Natural killer cell (primary cell): ENCODE results near the gene RAB20. TPM values are rescaled to one million over a fixed set of nuclear protein-coding genes. Genes with fewer than 3 reads are reported as not detected.
A peak's percentile ranks its signal among the peaks of the same experiment; 100 is the strongest.

Experiments used
- ATAC-seq, 3 donors: fragments of 150-1000 bp in 2 of 3; fragments of 200-7000 bp in 1 of 3; cut with Tn5 transposase; 1 replicate in 1 of 3; 2 replicates in 2 of 3; pipeline ENCODE4 v1.10.0; 2021; ENCODE audit warnings: mild to moderate bottlenecking in 2 of 3, moderate library complexity in 2 of 3
- DNase-seq, 2 donors: peaks; one replicate each; pipeline versions ENCODE4 v3.0.0 to v3.0.0-alpha.2; 2013 to 2021; ENCODE audit warnings: mixed read lengths in 1 of 2
- H3K27ac ChIP-seq: one replicate; pipeline ENCODE4 v1.5.1; 2013; ENCODE audit warnings: mild to moderate bottlenecking, low read length
- H3K27me3 ChIP-seq: one replicate; pipeline ENCODE4 v1.6.1; 2013; ENCODE audit warnings: low read length; ENCODE audit not compliant: control insufficient read depth, insufficient read depth
- H3K36me3 ChIP-seq: one replicate; pipeline ENCODE4 v1.6.1; 2013; ENCODE audit warnings: low read length; ENCODE audit not compliant: control insufficient read depth, insufficient read depth
- H3K4me1 ChIP-seq: one replicate; pipeline ENCODE4 v1.6.1; 2013; ENCODE audit warnings: low read length; ENCODE audit not compliant: control insufficient read depth, insufficient read depth
- H3K4me3 ChIP-seq: one replicate; pipeline ENCODE4 v1.5.1; 2013; ENCODE audit warnings: low read length
- H3K9me3 ChIP-seq: one replicate; pipeline ENCODE4 v1.6.1; 2013; ENCODE audit warnings: low read length; ENCODE audit not compliant: control insufficient read depth, insufficient read depth
- H3K27ac Mint-ChIP-seq, 2 donors: one replicate each; pipeline ENCODE4 v1.8.0; 2022; ENCODE audit warnings: mild to moderate bottlenecking in 2 of 2, mixed read lengths in 2 of 2, moderate library complexity in 1 of 2
- H3K27me3 Mint-ChIP-seq, 2 donors: one replicate each; pipeline ENCODE4 v1.8.0; 2022; ENCODE audit warnings: low read depth in 2 of 2, mixed read lengths in 2 of 2
- H3K36me3 Mint-ChIP-seq: one replicate; pipeline ENCODE4 v1.8.0; 2022; ENCODE audit warnings: mixed read lengths
- H3K4me1 Mint-ChIP-seq, 2 donors: one replicate each; pipeline ENCODE4 v1.8.0; 2022; ENCODE audit warnings: mixed read lengths in 2 of 2
- H3K4me3 Mint-ChIP-seq: one replicate; pipeline ENCODE4 v1.8.0; 2022; ENCODE audit warnings: mild to moderate bottlenecking, moderate library complexity, mixed read lengths
- H3K9me3 Mint-ChIP-seq, 2 donors: one replicate each; pipeline ENCODE4 v1.8.0; 2022; ENCODE audit warnings: mixed read lengths in 2 of 2
- WGBS: methylation state at CpG from one replicate; pipeline ENCODE4 v1.1.7; 2013; ENCODE audit warnings: missing lambda C conversion rate; ENCODE audit not compliant: insufficient coverage; 5-methylcytosine and 5-hydroxymethylcytosine counted together
- intact Hi-C: fragments of 100-400 bp; cut with micrococcal nuclease; formaldehyde crosslinking; loops from one replicate; pipeline ENCODE4 v1.14.2; 2022
- total RNA-seq, 4 donors: library from RNA; stranded (reverse); fragments of 120-200 nt in 1 of 4; gene quantifications; one replicate each; pipeline versions ENCODE4 v1.2.3 to v1.2.4, GENCODE V29; 2013 to 2022
- TF ChIP-seq, protein P1 (sequence below): fragments of 200-600 bp; IDR thresholded peaks from one replicate; pipeline ENCODE4 v1.8.0; 2022; ENCODE audit warnings: antibody characterized with exemption

RAB20 gene
- total RNA-seq, 3 donors from 2014 or later (not counting 1 experiment from before 2014, with no cell fraction given), result 1.0 to 3.3 (median 1.2) TPM

- peaks cover 15 to 17% of the 10 kb centered on the region in 2 donors for H3K27me3 Mint-ChIP-seq
- no peak overlapping the region for H3K27ac Mint-ChIP-seq
- intact Hi-C loops, result no loop called here
- 93% methylated on average over 17 of the region's 17 CpGs for WGBS
- ATAC-seq (no peak), DNase-seq (no peak)
- TF ChIP-seq, protein P1, sequence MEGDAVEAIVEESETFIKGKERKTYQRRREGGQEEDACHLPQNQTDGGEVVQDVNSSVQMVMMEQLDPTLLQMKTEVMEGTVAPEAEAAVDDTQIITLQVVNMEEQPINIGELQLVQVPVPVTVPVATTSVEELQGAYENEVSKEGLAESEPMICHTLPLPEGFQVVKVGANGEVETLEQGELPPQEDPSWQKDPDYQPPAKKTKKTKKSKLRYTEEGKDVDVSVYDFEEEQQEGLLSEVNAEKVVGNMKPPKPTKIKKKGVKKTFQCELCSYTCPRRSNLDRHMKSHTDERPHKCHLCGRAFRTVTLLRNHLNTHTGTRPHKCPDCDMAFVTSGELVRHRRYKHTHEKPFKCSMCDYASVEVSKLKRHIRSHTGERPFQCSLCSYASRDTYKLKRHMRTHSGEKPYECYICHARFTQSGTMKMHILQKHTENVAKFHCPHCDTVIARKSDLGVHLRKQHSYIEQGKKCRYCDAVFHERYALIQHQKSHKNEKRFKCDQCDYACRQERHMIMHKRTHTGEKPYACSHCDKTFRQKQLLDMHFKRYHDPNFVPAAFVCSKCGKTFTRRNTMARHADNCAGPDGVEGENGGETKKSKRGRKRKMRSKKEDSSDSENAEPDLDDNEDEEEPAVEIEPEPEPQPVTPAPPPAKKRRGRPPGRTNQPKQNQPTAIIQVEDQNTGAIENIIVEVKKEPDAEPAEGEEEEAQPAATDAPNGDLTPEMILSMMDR, result no peak
- H3K36me3 ChIP-seq, result no peaks in the 10 kb centered on the region
- no peak overlapping the region for H3K27ac ChIP-seq
- no peak overlapping the region for H3K4me3 ChIP-seq
- peaks cover 13 to 18% of the 10 kb centered on the region in 2 donors for H3K4me1 Mint-ChIP-seq
- peaks cover 19% of the 10 kb centered on the region for H3K4me1 ChIP-seq
- H3K36me3 Mint-ChIP-seq, result no peaks in the 10 kb centered on the region
- H3K27me3 ChIP-seq, result peaks cover 4% of the 10 kb centered on the region
- peak overlapping the region; percentile 91 for H3K4me3 Mint-ChIP-seq
- no peaks in the 10 kb centered on the region for H3K9me3 Mint-ChIP-seq
- no peaks in the 10 kb centered on the region for H3K9me3 ChIP-seq
Observed at GRCh38 chr13:110562696-110563462, 1.4 kb upstream of the RAB20 start.

- intact Hi-C loops, result no loop called here
- Mint-ChIP-seq H3K9me3 (no peaks in the 10 kb centered on the region), H3K4me1 (peaks cover 13 to 18% of the 10 kb centered on the region in 2 donors), H3K27ac (peak overlapping the region in 1 of 2 donors; percentile 29), H3K36me3 (no peaks in the 10 kb centered on the region), H3K4me3 (peak overlapping the region; percentile 91), H3K27me3 (peaks cover 15 to 17% of the 10 kb centered on the region in 2 donors)
- H3K27me3 ChIP-seq, result peaks cover 4% of the 10 kb centered on the region
- 25% methylated on average over 24 of the region's 24 CpGs for WGBS
- ATAC-seq (no peak), DNase-seq (no peak)
- TF ChIP-seq, protein P1, result no peak
- H3K4me1 ChIP-seq, result peaks cover 19% of the 10 kb centered on the region
- peak overlapping the region; percentile 21 for H3K27ac ChIP-seq
- peak overlapping the region; percentile 60 for H3K4me3 ChIP-seq
- no peaks in the 10 kb centered on the region for H3K9me3 ChIP-seq
- no peaks in the 10 kb centered on the region for H3K36me3 ChIP-seq
Observed at GRCh38 chr13:110562036-110562597, 595 bp upstream of the RAB20 start.

DNA sequence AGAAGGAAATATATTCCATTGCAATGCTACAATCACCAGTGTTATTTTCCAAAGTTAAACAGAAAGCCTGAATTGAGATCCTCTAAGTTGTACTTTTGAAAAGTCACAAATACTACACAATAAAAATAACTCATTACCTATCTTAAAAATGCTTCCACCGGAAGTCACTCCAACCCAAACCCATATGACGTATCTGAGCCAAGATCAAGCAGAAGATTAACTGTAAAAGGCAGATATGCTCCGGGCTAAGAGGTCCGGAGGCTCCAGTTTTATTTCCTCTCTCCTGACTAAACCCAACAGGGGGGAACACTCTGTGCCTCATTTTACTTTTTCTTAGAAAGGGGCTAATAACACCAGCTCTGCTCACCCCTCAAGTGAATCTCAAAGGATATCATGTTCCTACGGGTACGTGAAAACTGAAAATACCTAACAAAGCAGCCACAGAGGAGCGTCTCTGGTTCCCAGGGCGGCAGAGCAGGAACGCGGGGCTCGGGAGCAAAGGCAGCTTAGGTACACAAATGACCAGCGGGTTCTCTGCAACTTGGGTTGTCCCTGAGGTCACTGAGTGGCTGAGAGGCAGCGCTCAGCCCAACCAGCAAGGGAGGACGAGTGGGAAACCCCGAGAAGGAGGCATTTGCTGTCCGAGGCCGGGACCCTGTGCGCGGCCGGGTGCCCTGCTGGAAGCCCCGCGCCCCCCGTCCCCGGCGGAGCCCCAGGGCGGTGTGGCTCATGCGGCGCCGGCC is 750 bp downstream of the RAB20 start:
- 5% methylated on average over 29 of the region's 29 CpGs for WGBS
- Mint-ChIP-seq H3K27ac (peak overlapping the region; percentile 28 to 30), H3K9me3 (no peaks in the 10 kb centered on the region), H3K4me3 (peak overlapping the region; percentile 85), H3K4me1 (peaks cover 17 to 18% of the 10 kb centered on the region in 2 donors), H3K27me3 (peaks cover 12 to 17% of the 10 kb centered on the region in 2 donors), H3K36me3 (no peaks in the 10 kb centered on the region)
- TF ChIP-seq, protein P1, result no peak
- H3K27me3 ChIP-seq, result peaks cover 4% of the 10 kb centered on the region
- H3K27ac ChIP-seq, result peak overlapping the region; percentile 45
- intact Hi-C loops, result no loop called here
- peak in 1 of 2 donors; percentile 55 for DNase-seq
- peak; percentile 11 to 24 (median 20) for ATAC-seq
- H3K4me1 ChIP-seq, result peaks cover 22% of the 10 kb centered on the region
- no peaks in the 10 kb centered on the region for H3K36me3 ChIP-seq
- no peaks in the 10 kb centered on the region for H3K9me3 ChIP-seq
- peak overlapping the region; percentile 60 for H3K4me3 ChIP-seq
